Right atrium auricular region (tissue), 2 donors: ENCODE results near the gene JMJD4. TPM values are rescaled to one million over a fixed set of nuclear protein-coding genes. Genes with fewer than 3 reads are reported as not detected.
A peak's percentile ranks its signal among the peaks of the same experiment; 100 is the strongest.

Experiments
- DNase-seq: peaks from one replicate; pipeline ENCODE4 v3.0.0-alpha.2; 2019; ENCODE audit warnings: low spot score
- H3K27ac ChIP-seq, 2 donors: fragments of 200-600 bp; sonication (generic); 1 replicate in 1 of 2; 2 replicates in 1 of 2; pipeline ENCODE4 v1.5.1; 2016 to 2019
- H3K27me3 ChIP-seq, 2 donors: fragments of 200-600 bp; sonication (generic); one replicate each; pipeline versions ENCODE4 v1.5.1 to v1.6.0; 2017 to 2019
- H3K36me3 ChIP-seq: fragments of 200-600 bp; sonication (generic); one replicate; pipeline ENCODE4 v1.5.1; 2016
- H3K4me1 ChIP-seq, 2 donors: fragments of 200-600 bp; sonication (generic); one replicate each; pipeline versions ENCODE4 v1.5.1 to v1.6.0; 2017 to 2019
- H3K4me3 ChIP-seq, 2 donors: fragments of 200-600 bp; sonication (generic); 1 replicate in 1 of 2; 2 replicates in 1 of 2; pipeline ENCODE4 v1.5.1; 2017 to 2019; ENCODE audit warnings: mild to moderate bottlenecking in 1 of 2, moderate library complexity in 1 of 2
- H3K9me3 ChIP-seq, 2 donors: fragments of 200-600 bp; sonication (generic); one replicate each; pipeline ENCODE4 v1.5.1; 2019
- CTCF ChIP-seq, 2 donors: fragments of 200-600 bp; sonication (generic); IDR thresholded peaks; one replicate each; pipeline ENCODE4 v1.5.1; 2019; ENCODE audit warnings: antibody characterized with exemption in 2 of 2
- total RNA-seq, 2 donors: library from RNA; depleted of rRNA; stranded (reverse); fragments of >200 nt; gene quantifications; one replicate each; pipeline ENCODE4 v1.1.0, GENCODE V29; 2016

Gene JMJD4
- total RNA-seq, 2 donors from 2014 or later = 11.0 to 11.1 TPM

GRCh38 chr1:227731241-227731677 is 3.8 kb downstream of the JMJD4 start:
- no peaks in the 10 kb centered on the region for H3K27me3 ChIP-seq
- DNase-seq = no peak
- no peak for TF ChIP-seq CTCF (IDR thresholded peaks at IDR 0.05)
- H3K4me1 ChIP-seq = peaks cover 0 to 54% of the 10 kb centered on the region in 2 donors
- peaks cover 19% of the 10 kb centered on the region for H3K36me3 ChIP-seq
- H3K4me3 ChIP-seq = no peak overlapping the region
- no peak overlapping the region for H3K27ac ChIP-seq
- no peaks in the 10 kb centered on the region for H3K9me3 ChIP-seq

DNA sequence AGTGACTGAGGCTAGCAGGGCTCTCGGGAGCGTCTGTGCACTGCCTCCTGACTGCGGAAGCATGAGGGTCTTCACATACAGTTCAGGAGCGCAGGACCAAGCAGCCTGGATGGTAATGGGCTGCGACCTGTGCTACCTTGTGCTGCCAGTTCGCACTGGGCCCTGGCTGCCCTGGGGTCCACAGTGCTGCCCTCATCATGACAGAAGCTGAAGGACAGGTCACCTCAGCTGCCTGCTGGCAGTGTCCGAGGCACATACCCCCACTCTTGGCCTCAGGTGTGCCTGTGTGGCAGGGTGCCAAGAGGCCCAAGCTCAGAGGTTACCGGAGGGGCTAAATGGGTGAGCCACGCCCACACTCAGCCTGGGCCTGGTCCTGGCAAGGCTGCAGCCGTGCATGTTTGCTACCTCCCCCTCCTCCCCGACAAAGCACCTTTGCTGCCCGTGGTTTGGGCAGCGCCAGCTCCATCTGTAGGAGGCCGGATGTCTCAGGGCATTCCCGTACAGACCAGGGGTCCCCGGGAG is 4.4 kb downstream of the JMJD4 start:
- TF ChIP-seq CTCF (IDR thresholded peaks at IDR 0.05) = no peak
- H3K36me3 ChIP-seq = peaks cover 19% of the 10 kb centered on the region
- no peak overlapping the region for H3K4me3 ChIP-seq
- H3K4me1 ChIP-seq = peaks cover 0 to 49% of the 10 kb centered on the region in 2 donors
- no peak overlapping the region for H3K27ac ChIP-seq
- DNase-seq = no peak
- H3K27me3 ChIP-seq = no peaks in the 10 kb centered on the region
- no peaks in the 10 kb centered on the region for H3K9me3 ChIP-seq

DNA sequence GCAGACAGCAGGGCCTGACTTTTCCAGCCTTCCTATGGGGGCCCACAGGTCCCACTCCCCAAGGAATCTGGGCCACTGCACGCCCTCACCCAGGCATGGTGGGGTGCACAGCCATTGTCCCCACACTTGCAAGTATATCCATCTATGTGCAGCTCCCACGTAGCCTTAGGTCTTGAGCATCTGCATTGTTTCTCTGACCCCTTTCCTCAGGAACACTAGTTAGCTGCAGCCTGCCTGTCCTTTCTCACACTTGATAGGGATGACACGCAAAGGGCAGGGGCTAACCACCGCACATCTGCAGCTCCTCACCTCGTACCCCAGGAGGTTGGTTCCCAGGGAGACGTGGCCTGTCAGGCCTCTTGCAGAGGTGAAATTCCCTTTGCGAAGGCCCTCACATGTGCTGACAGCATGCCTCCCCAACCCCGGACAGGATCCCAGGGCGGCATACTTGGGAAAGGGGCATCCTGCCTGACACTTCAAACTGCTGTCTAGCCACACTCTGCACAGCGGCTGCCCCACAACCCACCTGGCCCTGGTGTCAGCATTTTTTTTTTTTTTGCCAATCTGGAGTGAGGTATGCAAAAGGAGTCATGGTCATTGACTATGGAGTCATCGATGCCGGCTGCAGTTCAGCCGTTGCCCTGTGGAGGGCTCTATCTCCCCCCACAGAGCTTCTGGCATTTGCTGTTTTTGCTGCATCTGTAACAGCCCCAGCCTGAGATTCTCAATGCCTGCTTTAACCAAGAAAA is 5.0 kb downstream of the JMJD4 start:
- no peaks in the 10 kb centered on the region for H3K9me3 ChIP-seq
- no peaks in the 10 kb centered on the region for H3K27me3 ChIP-seq
- H3K27ac ChIP-seq = no peak overlapping the region
- H3K4me1 ChIP-seq = peaks cover 0 to 54% of the 10 kb centered on the region in 2 donors
- H3K36me3 ChIP-seq = peaks cover 19% of the 10 kb centered on the region
- no peak for DNase-seq
- H3K4me3 ChIP-seq = no peak overlapping the region
- TF ChIP-seq CTCF (IDR thresholded peaks at IDR 0.05) = peak; percentile 75 to 76

GRCh38 chr1:227729144-227729880 is 5.8 kb downstream of the JMJD4 start:
- peaks cover 0 to 57% of the 10 kb centered on the region in 2 donors for H3K4me1 ChIP-seq
- DNase-seq = no peak

GRCh38 chr1:227728892-227729143 is 6.3 kb downstream of the JMJD4 start:
- no peak for TF ChIP-seq CTCF (IDR thresholded peaks at IDR 0.05)
- Histone ChIP-seq H3K27me3 (no peaks in the 10 kb centered on the region), H3K4me1 (peaks cover 0 to 52% of the 10 kb centered on the region in 2 donors), H3K27ac (peak overlapping the region; percentile 84 to 85), H3K9me3 (no peaks in the 10 kb centered on the region), H3K36me3 (peaks cover 19% of the 10 kb centered on the region), H3K4me3 (peak overlapping the region; percentile 66 to 67)
- no peak for DNase-seq

More at GRCh38 chr1:227729144-227729880, 5.8 kb downstream of the JMJD4 start:
- H3K36me3 ChIP-seq = peaks cover 19% of the 10 kb centered on the region
- no peaks in the 10 kb centered on the region for H3K9me3 ChIP-seq
- H3K27me3 ChIP-seq = no peaks in the 10 kb centered on the region
- H3K4me3 ChIP-seq = peak overlapping the region; percentile 66 to 67
- TF ChIP-seq CTCF (IDR thresholded peaks at IDR 0.05) = no peak
- peak overlapping the region; percentile 84 to 85 for H3K27ac ChIP-seq
